Dedifferentiated amniotic fluid mesenchymal stem cell (primary cell): ENCODE results near the gene TRABD2A.
"Not testable (repeated sequence)": the region's sequence is repeated elsewhere in the genome, so short reads cannot be mapped to it uniquely, and the experiment has no call there.

Experiments used
- DNase-seq: peaks from one replicate; pipeline ENCODE4 v3.0.0-alpha.2; 2016; ENCODE audit errors: extremely low spot score

Gene TRABD2A

GRCh38 chr2:84879584-84880394 lies 1.1 kb downstream of the TRABD2A start:
- no peak for DNase-seq

- no peak for DNase-seq
Measured at GRCh38 chr2:84878896-84879583, 1.8 kb downstream of the TRABD2A start.

GRCh38 chr2:84878459-84878858 lies 2.4 kb downstream of the TRABD2A start:
- DNase-seq: no peak

- DNase-seq: no peak
Measured at GRCh38 chr2:84876369-84876768, 4.5 kb downstream of the TRABD2A start.

- DNase-seq: not testable (repeated sequence)
Measured at GRCh38 chr2:84875619-84876018, 5.3 kb downstream of the TRABD2A start.

GRCh38 chr2:84875213-84875560 lies 5.7 kb downstream of the TRABD2A start:
- DNase-seq: no peak

- DNase-seq: no peak
Measured at GRCh38 chr2:84874381-84875212, 6.3 kb downstream of the TRABD2A start.

- DNase-seq: no peak
Measured at GRCh38 chr2:84873350-84873749, 7.5 kb downstream of the TRABD2A start.

- DNase-seq: not testable (repeated sequence)
Measured at GRCh38 chr2:84872691-84873090, 8.2 kb downstream of the TRABD2A start.

- DNase-seq: no peak
Measured at GRCh38 chr2:84870306-84870705, 10.6 kb downstream of the TRABD2A start.

GRCh38 chr2:84868327-84868726 lies 12.6 kb downstream of the TRABD2A start:
- DNase-seq: not testable (repeated sequence)

GRCh38 chr2:84866122-84866521 lies 14.8 kb downstream of the TRABD2A start:
- DNase-seq: no peak

GRCh38 chr2:84865181-84865783 lies 15.6 kb downstream of the TRABD2A start:
- DNase-seq: peak; percentile 58

GRCh38 chr2:84862006-84862405 lies 18.9 kb downstream of the TRABD2A start:
- DNase-seq: no peak

- DNase-seq: no peak
Measured at GRCh38 chr2:84861539-84861938, 19.3 kb downstream of the TRABD2A start.

- no peak for DNase-seq
Measured at GRCh38 chr2:84858937-84859336, 21.9 kb downstream of the TRABD2A start.

- DNase-seq: no peak
Measured at GRCh38 chr2:84858123-84858522, 22.8 kb downstream of the TRABD2A start.

GRCh38 chr2:84857566-84857965 lies 23.3 kb downstream of the TRABD2A start:
- no peak for DNase-seq

GRCh38 chr2:84856787-84857186 lies 24.1 kb downstream of the TRABD2A start:
- DNase-seq: no peak

GRCh38 chr2:84855731-84856130 lies 25.2 kb downstream of the TRABD2A start:
- no peak for DNase-seq

- no peak for DNase-seq
Measured at GRCh38 chr2:84854850-84855249, 26.0 kb downstream of the TRABD2A start.

- DNase-seq: no peak
Measured at GRCh38 chr2:84851876-84852275, 29.0 kb downstream of the TRABD2A start.
